Measurements from ENCODE around the gene MYL5. TPM values are rescaled to one million over a fixed set of nuclear protein-coding genes. Genes with fewer than 3 reads are reported as not detected.

Gene MYL5
- total RNA-seq, 1 donor from 2014 or later, result 6.5 TPM

DNA sequence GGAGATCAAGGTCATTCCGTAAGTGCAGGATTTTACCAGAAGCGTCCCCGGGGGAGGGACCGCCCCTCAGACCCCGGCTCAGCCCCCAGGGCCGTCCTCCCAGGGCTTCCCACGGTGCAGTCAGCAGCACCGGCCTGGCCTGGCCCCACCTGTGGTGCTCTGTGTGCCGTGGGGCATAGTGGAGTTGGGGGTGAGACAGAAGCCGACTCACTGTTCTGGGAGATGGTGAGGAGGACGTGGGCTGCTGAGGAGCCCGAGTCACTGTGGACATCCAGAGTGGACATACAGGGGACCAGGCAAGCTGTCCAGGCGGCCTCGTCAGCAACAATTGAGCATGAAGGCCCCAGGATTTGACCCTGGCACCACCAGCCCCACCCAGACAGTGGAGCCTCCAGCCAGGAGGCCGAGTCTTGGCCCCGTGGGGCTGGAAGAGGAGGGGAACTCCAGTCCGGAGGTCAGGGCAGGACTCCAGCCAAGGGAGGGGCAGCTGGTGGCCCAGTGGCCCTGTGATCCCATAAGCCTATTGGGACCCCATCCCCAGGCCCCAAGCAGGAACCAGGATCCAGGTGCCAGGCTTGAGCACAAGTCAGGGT, 19.4 kb upstream of the MYL5 start:
- DNase-seq (ENCODE audit: low spot score), result no peak
- intact Hi-C loops (cut with DNase I), result no loop called here

- DNase-seq (ENCODE audit: low spot score), result no peak
- intact Hi-C loops (cut with DNase I), result no loop called here
Observed at GRCh38 chr4:655464-656151, 18.7 kb upstream of the MYL5 start.

DNA sequence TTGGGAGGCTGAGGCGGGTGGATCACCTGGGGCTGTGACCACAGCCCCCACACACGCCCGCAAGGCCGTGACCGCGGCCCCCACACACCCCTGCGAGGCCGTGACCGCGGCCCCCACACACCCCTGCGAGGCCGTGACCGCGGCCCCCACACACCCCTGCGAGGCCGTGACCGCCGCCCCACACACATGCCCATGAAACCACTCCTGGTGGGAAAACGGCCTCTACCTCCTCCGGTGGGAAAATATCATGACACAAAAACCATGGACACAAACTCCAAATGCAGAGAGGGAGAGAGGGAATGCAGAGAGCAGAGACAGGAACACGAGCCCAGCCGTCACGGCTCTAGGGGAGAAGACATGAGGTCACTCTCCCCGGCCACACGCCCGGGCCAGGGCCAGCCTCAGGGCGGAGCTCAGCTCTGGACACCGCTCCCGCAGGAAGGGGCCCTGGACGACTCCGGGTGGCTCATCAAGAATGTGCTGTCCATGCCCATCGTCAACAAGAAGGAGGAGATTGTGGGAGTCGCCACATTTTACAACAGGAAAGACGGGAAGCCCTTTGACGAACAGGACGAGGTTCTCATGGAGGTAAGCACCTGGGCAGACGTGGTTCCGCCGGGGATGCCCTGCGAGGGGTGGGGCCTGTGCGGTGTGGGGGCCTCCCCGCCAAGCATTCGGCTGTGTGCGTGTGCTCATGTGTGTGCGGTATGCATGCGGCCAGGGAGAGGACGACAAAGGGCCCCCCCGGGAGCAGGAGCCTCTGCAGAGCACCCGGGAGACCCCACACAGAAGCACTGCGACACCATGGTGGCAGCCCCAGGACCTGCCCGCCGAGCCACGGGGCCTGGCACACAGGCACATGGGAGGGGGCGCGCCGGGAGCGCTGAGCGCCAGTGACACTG, 17.7 kb upstream of the MYL5 start:
- intact Hi-C loops (cut with DNase I), result no loop called here
- DNase-seq (ENCODE audit: low spot score), result no peak

GRCh38 chr4:657338-657833, 17.0 kb upstream of the MYL5 start:
- no peak for DNase-seq (ENCODE audit: low spot score)
- intact Hi-C loops (cut with DNase I), result no loop called here

DNA sequence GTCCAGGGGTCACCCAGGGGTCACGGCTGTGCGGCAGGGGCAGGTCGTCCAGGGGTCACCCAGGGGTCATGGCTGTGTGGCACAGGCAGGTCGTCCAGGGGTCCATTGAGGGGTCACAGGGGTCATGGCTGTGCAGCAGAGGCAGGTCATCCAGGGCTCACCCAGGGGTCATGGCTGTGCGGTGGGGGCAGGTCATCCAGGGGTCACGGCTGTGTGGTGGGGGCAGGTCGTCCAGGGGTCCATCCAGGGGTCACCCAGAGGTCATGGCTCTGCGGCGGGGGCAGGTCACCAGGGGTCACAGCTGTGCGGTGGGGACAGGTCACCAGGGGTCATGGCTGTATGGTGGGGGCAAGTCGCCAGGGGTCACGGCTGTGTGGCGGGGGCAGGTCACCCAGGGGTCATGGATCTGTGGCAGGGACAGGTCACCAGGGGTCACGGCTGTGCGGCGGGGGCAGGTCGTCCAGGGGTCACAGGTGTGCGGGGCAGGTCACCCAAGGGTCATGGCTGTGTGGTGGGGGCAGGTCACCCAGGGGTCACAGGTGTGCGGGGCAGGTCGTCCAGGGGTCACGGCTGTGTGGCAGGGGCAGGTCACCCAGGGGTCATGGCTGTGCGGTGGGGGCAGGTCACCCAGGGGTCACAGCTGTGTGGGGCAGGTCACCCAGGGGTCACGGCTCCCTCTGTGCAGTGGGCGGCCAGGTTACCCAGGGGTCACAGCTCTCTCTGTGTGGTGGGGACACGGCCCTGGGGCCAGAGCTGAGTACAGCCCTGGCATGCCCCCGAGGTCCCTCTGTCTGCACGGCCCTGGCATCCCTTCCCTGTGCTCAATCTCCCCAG, 16.3 kb upstream of the MYL5 start:
- intact Hi-C loops (cut with DNase I), result no loop called here
- DNase-seq (ENCODE audit: low spot score), result no peak

DNA sequence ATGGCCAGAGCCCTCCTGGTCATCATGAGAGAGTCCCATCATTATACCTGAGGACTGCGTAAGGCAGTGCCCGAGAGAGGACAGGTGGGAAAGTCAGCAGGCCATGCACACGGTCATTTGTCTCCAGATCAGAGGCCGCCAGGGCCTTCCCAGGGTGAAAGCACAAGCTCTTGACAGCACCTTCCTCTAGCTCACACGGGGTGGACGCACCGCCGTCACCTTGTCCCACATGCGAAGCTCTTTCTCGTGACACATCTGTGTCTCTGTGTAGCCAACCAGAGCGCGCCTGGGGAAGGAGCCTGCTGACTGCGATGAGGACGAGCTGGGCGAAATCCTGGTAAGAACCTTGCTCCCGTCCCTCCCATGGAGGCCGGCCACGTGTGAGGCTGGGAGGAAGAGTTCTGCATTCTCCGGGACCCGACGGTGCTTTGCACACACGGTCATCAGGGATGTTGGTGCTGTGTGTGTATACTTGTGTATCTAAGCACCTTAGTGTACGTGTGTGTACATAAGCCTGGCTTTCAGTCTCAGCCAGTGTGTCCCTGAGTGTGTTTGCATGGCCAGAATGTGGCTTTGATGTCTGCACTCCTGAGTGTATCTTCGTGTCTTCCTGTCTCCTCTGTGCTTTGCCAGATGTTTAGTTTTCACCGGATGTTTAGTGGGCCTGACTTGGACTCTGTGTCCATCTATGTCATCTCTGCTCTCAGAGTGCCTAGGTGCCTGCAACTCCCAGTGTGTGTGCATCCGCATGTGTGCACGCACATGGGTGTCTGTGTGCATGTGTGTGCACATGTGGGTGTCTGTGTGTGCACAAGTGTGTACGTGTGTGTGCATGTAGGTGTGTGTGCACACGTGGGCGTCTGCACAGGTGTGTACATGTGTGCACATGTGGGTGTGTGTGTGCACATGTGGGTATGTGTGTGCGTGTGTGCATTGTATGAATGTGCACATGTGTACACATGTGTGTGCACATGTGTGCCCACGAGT, 15.4 kb upstream of the MYL5 start:
- intact Hi-C loops (cut with DNase I), result no loop called here
- no peak for DNase-seq (ENCODE audit: low spot score)

- intact Hi-C loops (cut with DNase I), result no loop called here
Observed at GRCh38 chr4:659851-660250, 14.5 kb upstream of the MYL5 start.

GRCh38 chr4:660401-660800, 13.9 kb upstream of the MYL5 start:
- DNase-seq (ENCODE audit: low spot score), result no peak
- intact Hi-C loops (cut with DNase I), result no loop called here

More at GRCh38 chr4:659851-660250, 14.5 kb upstream of the MYL5 start:
- DNase-seq (ENCODE audit: low spot score), result no peak

GRCh38 chr4:661231-661630, 13.1 kb upstream of the MYL5 start:
- DNase-seq (ENCODE audit: low spot score), result no peak
- intact Hi-C loops (cut with DNase I), result no loop called here

DNA sequence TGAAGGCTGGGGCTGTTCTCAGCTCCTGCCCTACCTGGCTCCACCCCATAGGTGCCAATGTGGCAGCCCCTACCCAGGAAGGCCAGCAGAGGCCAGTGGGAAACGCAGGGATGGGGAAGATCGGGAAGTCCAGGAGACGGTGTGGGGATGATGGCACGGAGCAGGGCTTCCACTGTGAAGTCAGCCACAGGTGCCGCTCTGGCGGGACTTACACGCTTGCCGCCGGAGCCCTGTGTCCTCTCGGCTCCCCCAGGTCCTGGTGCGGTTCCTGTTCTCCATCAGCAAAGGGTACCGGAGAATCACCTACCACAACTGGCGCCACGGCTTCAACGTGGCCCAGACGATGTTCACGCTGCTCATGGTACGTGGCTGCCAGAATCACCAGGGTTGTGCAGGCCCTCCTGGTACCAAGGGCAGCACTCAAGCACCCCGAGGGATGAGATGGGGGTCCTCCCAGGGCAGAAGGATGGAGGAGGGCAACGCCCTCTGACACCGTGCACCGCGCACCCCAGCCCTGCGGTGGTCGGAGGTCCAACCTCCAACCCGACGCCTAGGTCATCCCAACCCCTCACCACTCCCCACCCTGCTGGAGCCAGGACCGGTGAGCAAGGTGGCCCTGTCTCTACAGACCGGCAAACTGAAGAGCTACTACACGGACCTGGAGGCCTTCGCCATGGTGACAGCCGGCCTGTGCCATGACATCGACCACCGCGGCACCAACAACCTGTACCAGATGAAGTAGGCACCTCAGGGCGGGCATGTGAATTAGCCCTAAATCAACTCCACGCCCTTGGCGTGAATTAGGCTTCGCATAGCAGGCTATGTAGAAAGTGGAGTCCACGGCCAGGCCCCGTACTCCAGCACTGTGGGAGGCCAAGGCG, 12.2 kb upstream of the MYL5 start:
- DNase-seq (ENCODE audit: low spot score), result no peak
- intact Hi-C loops (cut with DNase I), result no loop called here

GRCh38 chr4:663046-663437, 11.3 kb upstream of the MYL5 start:
- intact Hi-C loops (cut with DNase I), result no loop called here
- no peak for DNase-seq (ENCODE audit: low spot score)

DNA sequence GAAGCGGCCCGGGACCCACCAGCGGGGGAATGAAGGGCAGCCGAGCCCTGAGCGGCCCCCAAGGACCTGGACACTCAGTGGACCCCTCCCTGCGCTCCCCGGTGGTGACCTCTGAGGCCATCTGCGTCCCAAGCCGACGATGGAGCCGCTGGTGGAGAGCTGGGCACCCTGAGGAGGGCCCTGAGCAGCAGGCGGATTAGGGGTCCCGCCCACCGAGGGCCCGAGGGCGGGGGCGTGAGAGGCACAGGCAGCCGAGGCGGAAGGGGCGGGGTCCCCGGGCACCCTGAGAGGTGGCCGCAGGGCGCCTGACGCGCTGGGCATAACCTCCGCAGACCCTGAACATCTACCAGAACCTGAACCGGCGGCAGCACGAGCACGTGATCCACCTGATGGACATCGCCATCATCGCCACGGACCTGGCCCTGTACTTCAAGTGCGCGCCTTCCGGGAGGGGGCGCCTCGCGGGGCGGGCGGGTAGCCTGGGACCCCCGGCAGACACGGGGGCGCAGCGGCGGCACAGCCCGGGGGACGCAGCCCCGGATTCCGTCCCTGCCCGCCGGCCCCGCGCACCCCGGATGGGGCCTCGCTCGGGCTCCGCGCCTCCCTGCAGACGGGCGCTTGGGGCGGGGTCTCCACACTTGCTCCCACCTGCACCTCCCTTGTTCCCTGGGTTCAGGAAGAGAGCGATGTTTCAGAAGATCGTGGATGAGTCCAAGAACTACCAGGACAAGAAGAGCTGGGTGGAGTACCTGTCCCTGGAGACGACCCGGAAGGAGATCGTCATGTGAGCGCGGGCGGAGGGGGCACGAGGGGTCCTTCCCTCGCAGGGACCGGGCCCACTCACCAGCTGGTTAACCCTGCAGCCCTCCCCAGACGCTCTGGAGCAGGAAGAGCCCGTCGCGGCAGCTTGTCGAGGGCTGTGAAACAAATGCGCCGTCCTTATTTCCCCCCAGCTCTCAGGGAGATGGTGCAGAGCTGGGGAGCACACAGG, 10.6 kb upstream of the MYL5 start:
- intact Hi-C loops (cut with DNase I), result no loop called here
- DNase-seq (ENCODE audit: low spot score), result no peak

- DNase-seq (ENCODE audit: low spot score), result no peak
- intact Hi-C loops (cut with DNase I), result no loop called here
Observed at GRCh38 chr4:664713-665231, 9.6 kb upstream of the MYL5 start.

- intact Hi-C loops (cut with DNase I), result no loop called here
- DNase-seq (ENCODE audit: low spot score), result no peak
Observed at GRCh38 chr4:665381-665750, 9.0 kb upstream of the MYL5 start.

DNA sequence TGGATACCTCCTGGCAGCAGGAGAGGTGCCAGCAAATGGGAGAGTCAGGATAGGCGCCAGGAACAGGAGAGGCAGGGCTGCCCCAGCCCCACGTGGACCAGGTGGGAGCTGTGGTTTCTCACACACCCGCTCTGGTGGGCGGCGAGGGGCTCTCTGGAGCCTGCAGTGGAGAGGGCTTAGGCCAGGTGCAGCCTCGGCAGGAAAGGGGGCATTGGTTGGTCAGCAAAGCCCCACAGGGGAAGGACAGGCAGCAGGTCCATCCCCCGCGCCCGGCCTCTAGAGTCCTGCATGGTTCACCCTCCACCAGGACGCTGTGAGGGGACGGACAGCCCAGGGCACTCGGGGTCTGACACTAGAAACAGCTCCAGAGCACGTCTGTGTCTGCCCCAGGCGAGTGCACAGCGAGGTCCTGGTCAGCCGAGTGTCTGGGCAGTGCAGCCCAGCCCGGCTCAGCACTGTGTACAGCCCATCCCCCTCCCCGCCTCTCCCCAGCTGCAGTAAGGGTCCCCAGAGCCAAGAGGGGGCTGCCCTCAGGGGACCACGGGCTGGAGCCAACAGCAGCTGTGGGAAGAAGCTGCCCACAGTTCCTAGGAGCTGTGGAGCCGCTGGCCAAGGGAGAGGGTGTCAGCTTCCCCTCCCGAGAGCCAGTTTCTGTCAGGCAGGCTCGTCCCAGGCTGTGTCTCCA, 8.4 kb upstream of the MYL5 start:
- intact Hi-C loops (cut with DNase I), result no loop called here
- no peak for DNase-seq (ENCODE audit: low spot score)

DNA sequence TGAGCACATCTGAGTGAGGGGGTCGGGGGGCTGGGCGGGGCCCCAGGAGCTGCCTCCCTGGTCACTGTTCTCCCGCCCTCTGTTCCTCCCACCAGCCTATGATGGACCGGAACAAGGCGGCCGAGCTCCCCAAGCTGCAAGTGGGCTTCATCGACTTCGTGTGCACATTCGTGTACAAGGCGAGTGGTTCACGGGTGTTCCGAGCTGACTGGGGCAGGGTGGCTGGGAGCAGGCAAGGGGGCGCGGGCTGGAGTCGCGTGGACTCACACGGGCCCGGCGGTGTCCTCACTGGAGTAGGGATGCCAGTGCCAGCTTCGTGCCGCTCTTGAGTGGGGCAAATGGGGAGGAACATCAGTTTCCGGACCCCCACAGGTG, 7.9 kb upstream of the MYL5 start:
- intact Hi-C loops (cut with DNase I), result no loop called here
- DNase-seq (ENCODE audit: low spot score), result no peak
